Stomach (tissue), 9 donors: ENCODE measurements around the gene HOMER1. TPM values are rescaled to one million over a fixed set of nuclear protein-coding genes. Genes with fewer than 3 reads are reported as not detected.

Experiments used
- DNase-seq, 2 donors: peaks; one replicate each; pipeline versions ENCODE4 v3.0.0 to v3.0.0-alpha.2; 2013 to 2019
- H3K27ac ChIP-seq, 5 donors: fragments of 200-600 bp in 4 of 5; sonication (generic) in 4 of 5; one replicate each; pipeline ENCODE4 v1.5.1; 2013 to 2019; ENCODE audit warnings: mild to moderate bottlenecking in 1 of 5, moderate library complexity in 1 of 5
- H3K27me3 ChIP-seq, 3 donors: fragments of 200-600 bp; sonication (generic); one replicate each; pipeline ENCODE4 v1.5.1; 2017 to 2019; ENCODE audit warnings: mixed run types in 1 of 3
- H3K36me3 ChIP-seq, 4 donors: fragments of 200-600 bp; sonication (generic); 1 replicate in 3 of 4; 2 replicates in 1 of 4; pipeline ENCODE4 v1.5.1; 2016 to 2019
- H3K4me1 ChIP-seq, 4 donors: fragments of 200-600 bp; sonication (generic); one replicate each; pipeline ENCODE4 v1.5.1; 2016 to 2019
- H3K4me3 ChIP-seq, 4 donors: fragments of 200-600 bp; sonication (generic) in 3 of 4; one replicate each; pipeline ENCODE4 v1.5.1; 2016 to 2019; ENCODE audit warnings: mild to moderate bottlenecking in 1 of 4
- H3K9me3 ChIP-seq, 4 donors: fragments of 200-600 bp; sonication (generic); one replicate each; pipeline ENCODE4 v1.5.1; 2016 to 2019
- EP300 ChIP-seq: sonication (generic); formaldehyde crosslinking; IDR thresholded peaks from one replicate; pipeline ENCODE4 v1.6.1; 2017; ENCODE audit warnings: antibody characterized with exemption
- POLR2A ChIP-seq, 4 donors: fragments of 450-650 bp; IDR thresholded peaks; one replicate each; pipeline ENCODE4 v1.6.1; 2016; ENCODE audit warnings: antibody characterized with exemption in 4 of 4, control low read depth in 2 of 4, mild to moderate bottlenecking in 1 of 4, moderate library complexity in 1 of 4
- POLR2AphosphoS5 ChIP-seq, 3 donors: sonication (generic); formaldehyde crosslinking; IDR thresholded peaks; one replicate each; pipeline ENCODE4 v1.6.1; 2016; ENCODE audit warnings: antibody characterized with exemption in 3 of 3
- whole genome bisulfite sequencing, 5 donors: extraction: QIAGEN DNeasy Blood & Tissue Kit in 3 of 5; methylation state at CpG; one replicate each; pipeline versions ENCODE4 v1.1.5 to v1.1.7; 2013 to 2018; 5-methylcytosine and 5-hydroxymethylcytosine counted together
- intact Hi-C: fragments of 100-400 bp; cut with DNase I; formaldehyde crosslinking; loops from one replicate; pipeline ENCODE4 v1.15.1; 2023; ENCODE audit warnings: low total_unique reads
- polyA plus RNA-seq, 3 donors: library from polyadenylated mRNA; stranded (reverse); fragments of 200-250 nt; gene quantifications; one replicate each; pipeline ENCODE4 v1.2.3, GENCODE V29; 2013
- total RNA-seq, 5 donors: library from RNA; depleted of rRNA; stranded (reverse); fragments of >200 nt; gene quantifications; one replicate each; pipeline versions ENCODE4 v1.1.0 to v1.2.3, GENCODE V29; 2014 to 2016
- TF ChIP-seq, protein P1 (sequence below), 7 experiments: fragments of 450-650 bp in 4 of 7; fragments of 200-600 bp in 3 of 7; sonication (generic) in 3 of 7; IDR thresholded peaks; one replicate each; pipeline ENCODE4 v1.5.1; 2016 to 2019; ENCODE audit warnings: antibody characterized with exemption in 7 of 7, control low read depth in 2 of 7, mild to moderate bottlenecking in 1 of 7
- donor health status: healthy with polysubstance abuse.
- donor health status: Bipolar disorder and iron deficiency.
- donor health status: healthy.

Gene HOMER1
- total and polyA plus RNA-seq, 8 donors = 0.85 to 21.6 (median 3.7) TPM

GRCh38 chr5:79471556-79471955 lies 42.4 kb downstream of the HOMER1 start:
- no peak for DNase-seq
- TF ChIP-seq, protein P1, sequence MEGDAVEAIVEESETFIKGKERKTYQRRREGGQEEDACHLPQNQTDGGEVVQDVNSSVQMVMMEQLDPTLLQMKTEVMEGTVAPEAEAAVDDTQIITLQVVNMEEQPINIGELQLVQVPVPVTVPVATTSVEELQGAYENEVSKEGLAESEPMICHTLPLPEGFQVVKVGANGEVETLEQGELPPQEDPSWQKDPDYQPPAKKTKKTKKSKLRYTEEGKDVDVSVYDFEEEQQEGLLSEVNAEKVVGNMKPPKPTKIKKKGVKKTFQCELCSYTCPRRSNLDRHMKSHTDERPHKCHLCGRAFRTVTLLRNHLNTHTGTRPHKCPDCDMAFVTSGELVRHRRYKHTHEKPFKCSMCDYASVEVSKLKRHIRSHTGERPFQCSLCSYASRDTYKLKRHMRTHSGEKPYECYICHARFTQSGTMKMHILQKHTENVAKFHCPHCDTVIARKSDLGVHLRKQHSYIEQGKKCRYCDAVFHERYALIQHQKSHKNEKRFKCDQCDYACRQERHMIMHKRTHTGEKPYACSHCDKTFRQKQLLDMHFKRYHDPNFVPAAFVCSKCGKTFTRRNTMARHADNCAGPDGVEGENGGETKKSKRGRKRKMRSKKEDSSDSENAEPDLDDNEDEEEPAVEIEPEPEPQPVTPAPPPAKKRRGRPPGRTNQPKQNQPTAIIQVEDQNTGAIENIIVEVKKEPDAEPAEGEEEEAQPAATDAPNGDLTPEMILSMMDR (IDR thresholded peaks at IDR 0.05) = no peak
- TF ChIP-seq POLR2A (IDR thresholded peaks at IDR 0.05) (no peak), EP300 (no peak), POLR2AphosphoS5 (IDR thresholded peaks at IDR 0.05) (no peak)
- H3K4me1 ChIP-seq = peaks cover 0 to 4% (median 0%) of the 10 kb centered on the region in 4 donors
- no peaks in the 10 kb centered on the region for H3K9me3 ChIP-seq
- no peak overlapping the region for H3K4me3 ChIP-seq
- no peaks in the 10 kb centered on the region for H3K27me3 ChIP-seq
- 80 to 93% (median 87%) methylated on average over 1 of the region's 1 CpG for WGBS, 5 donors
- no peaks in the 10 kb centered on the region for H3K36me3 ChIP-seq
- H3K27ac ChIP-seq = no peak overlapping the region
- intact Hi-C loops = no loop called here

DNA sequence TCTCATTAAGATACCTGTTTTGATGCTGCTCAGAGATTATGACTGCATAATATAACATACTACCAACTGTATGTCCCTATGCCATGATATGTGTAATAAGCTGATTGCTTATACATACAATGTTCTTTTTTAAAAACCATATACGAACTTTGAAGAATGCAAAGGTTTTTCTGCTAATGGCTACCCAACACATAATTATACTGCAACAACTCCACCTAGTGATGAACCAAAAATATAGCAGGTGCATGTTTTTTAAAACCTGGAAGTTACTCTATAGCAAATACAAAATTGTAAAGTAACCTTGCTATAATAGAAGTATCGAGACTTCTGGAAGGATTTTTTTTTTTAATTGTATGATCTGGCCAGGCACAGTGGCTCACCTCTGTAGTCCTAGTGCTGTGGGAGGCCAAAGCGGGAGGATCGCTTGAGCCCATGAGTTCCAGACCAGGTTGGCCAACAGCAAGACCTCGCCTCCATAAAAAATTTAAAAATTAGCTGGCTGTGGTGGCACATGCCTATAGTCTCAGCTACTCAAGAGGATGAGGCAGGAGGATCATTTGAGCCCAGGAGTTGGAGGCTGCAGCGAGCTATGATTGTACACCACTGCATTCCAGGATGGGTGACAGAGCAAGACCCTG lies 49.1 kb downstream of the HOMER1 start:
- peaks cover 0 to 9% (median 4%) of the 10 kb centered on the region in 4 donors for H3K4me1 ChIP-seq
- no peaks in the 10 kb centered on the region for H3K27me3 ChIP-seq
- no peak overlapping the region for H3K27ac ChIP-seq
- WGBS, 5 donors = 56 to 69% (median 62%) methylated on average over 6 of the region's 6 CpGs
- no peaks in the 10 kb centered on the region for H3K36me3 ChIP-seq
- intact Hi-C loops = loop anchor here (5.0 to 10.0 kb wide), 2 partner anchors 330 to 443 kb away; no protein-coding TSS in a partner anchor
- H3K4me3 ChIP-seq = no peak overlapping the region
- no peaks in the 10 kb centered on the region for H3K9me3 ChIP-seq
- no peak for TF ChIP-seq POLR2A (IDR thresholded peaks at IDR 0.05)
- TF ChIP-seq, protein P1 (IDR thresholded peaks at IDR 0.05) = peak in 5 of 7 experiments; percentile 50 to 67 (median 54)
- peak in 1 of 2 donors; percentile 53 for DNase-seq

DNA sequence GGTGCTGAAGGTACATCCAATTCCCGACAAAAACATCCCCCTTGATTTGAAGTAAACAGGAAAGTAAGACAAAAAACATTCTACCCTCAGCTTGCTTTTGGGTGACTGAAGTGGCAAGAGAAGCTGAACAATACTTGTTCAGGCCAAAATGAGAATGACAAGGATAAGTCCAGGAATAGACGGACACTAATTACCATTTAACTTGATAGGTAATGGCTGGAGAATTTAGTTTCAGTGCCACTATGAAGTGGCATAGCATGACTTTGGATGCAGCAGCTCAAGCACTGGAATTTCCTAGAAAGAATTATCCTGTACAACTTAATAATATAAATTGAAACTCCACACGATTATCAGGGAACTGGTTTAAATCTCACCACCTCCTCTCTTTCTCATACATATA lies 49.7 kb downstream of the HOMER1 start:
- Histone ChIP-seq H3K4me3 (no peak overlapping the region), H3K27ac (no peak overlapping the region), H3K4me1 (peaks cover 0 to 9% (median 4%) of the 10 kb centered on the region in 4 donors), H3K36me3 (no peaks in the 10 kb centered on the region), H3K9me3 (no peaks in the 10 kb centered on the region), H3K27me3 (no peaks in the 10 kb centered on the region)
- no peak for DNase-seq
- intact Hi-C loops = loop anchor here (5.0 to 10.0 kb wide), 2 partner anchors 329 to 442 kb away; no protein-coding TSS in a partner anchor
- 56 to 68% (median 61%) methylated on average over 3 of the region's 3 CpGs for WGBS, 5 donors
- no peak for TF ChIP-seq POLR2AphosphoS5 (IDR thresholded peaks at IDR 0.05)
- TF ChIP-seq, protein P1 (IDR thresholded peaks at IDR 0.05) = no peak

- H3K4me3 ChIP-seq = no peak overlapping the region
- no peak for DNase-seq
- no peaks in the 10 kb centered on the region for H3K36me3 ChIP-seq
- no peaks in the 10 kb centered on the region for H3K9me3 ChIP-seq
- no peaks in the 10 kb centered on the region for H3K27me3 ChIP-seq
- WGBS, 5 donors = 72 to 88% (median 85%) methylated on average over 2 of the region's 2 CpGs
- no peak overlapping the region for H3K27ac ChIP-seq
- TF ChIP-seq POLR2AphosphoS5 (IDR thresholded peaks at IDR 0.05) (no peak), EP300 (no peak), POLR2A (IDR thresholded peaks at IDR 0.05) (no peak)
- TF ChIP-seq, protein P1 (IDR thresholded peaks at IDR 0.05) = no peak
- peaks cover 0 to 14% (median 2%) of the 10 kb centered on the region in 4 donors for H3K4me1 ChIP-seq
- intact Hi-C loops = loop anchor here (5.0 to 10.0 kb wide), 2 partner anchors 325 to 437 kb away; no protein-coding TSS in a partner anchor
Observed at GRCh38 chr5:79459626-79460025, 54.3 kb downstream of the HOMER1 start.
